AG09319 (cell line): ENCODE data around the gene UBFD1.
"Not testable (repeated sequence)": the region's sequence is repeated elsewhere in the genome, so short reads cannot be mapped to it uniquely, and the experiment has no call there.

Experiments
- DNase-seq: peaks from one replicate; pipeline ENCODE4 v3.0.0-alpha.2; 2010; ENCODE audit warnings: low read depth; ENCODE audit errors: extremely low read depth
- TF ChIP-seq, protein P1 (sequence below): IDR thresholded peaks from 2 replicates; pipeline ENCODE4 v1.5.1; 2011; ENCODE audit warnings: low read depth, mild to moderate bottlenecking, inconsistent platforms, low read length, moderate library complexity

The UBFD1 gene, protein sequence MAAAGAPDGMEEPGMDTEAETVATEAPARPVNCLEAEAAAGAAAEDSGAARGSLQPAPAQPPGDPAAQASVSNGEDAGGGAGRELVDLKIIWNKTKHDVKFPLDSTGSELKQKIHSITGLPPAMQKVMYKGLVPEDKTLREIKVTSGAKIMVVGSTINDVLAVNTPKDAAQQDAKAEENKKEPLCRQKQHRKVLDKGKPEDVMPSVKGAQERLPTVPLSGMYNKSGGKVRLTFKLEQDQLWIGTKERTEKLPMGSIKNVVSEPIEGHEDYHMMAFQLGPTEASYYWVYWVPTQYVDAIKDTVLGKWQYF

DNA sequence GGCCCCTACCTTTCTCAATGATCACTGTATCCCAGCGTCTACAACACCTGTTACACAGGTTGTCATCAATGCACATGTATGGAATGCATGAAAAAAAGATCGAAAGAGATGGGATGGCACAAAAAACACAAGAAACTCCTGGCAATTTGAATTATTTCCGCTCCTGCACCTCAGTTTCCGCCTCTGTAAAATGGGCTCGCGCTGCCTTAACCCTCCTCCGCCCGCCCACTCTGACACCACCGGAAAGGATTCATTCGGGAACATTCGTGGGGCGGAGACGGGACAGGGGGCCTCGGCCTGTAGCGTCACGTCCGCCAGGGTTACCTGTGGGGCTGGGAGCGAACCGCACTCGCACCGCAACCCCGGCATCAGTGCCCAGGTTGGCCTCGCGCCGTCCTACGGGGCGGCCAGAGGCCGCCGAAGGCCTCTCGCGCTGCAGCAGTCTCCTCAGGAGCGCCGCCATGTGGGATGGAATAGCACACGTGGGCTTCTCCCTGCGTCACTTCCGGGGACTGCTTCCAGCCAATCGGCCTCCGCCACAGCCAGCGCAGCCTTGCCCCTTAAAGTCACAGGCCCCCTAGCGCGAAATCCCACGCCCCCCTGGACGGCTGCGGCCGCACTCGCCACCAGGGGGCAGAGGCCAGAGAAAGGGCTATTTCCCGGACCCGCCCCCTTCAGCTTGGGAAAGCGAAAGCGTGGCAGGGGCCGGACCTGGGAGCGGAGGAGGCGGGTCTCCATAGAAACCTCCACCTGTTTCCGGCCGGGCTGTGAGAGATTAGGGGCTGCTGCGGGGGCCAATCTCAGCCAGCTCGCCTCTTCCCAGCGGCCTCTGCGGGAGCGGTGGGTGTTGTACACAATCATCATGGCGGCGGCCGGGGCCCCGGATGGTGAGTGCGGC is at the start of gene UBFD1, which contains the start of gene EARS2:
Gene UBFD1, plus strand, starts transcription at position 847 of the 898 bp plus-strand sequence. Its CDS starts 16 bp downstream, at position 863.
Gene EARS2, minus strand, starts transcription at position 470 of the 898 bp plus-strand sequence. Its CDS starts 7 bp downstream, at position 463.
- TF ChIP-seq, protein P1, sequence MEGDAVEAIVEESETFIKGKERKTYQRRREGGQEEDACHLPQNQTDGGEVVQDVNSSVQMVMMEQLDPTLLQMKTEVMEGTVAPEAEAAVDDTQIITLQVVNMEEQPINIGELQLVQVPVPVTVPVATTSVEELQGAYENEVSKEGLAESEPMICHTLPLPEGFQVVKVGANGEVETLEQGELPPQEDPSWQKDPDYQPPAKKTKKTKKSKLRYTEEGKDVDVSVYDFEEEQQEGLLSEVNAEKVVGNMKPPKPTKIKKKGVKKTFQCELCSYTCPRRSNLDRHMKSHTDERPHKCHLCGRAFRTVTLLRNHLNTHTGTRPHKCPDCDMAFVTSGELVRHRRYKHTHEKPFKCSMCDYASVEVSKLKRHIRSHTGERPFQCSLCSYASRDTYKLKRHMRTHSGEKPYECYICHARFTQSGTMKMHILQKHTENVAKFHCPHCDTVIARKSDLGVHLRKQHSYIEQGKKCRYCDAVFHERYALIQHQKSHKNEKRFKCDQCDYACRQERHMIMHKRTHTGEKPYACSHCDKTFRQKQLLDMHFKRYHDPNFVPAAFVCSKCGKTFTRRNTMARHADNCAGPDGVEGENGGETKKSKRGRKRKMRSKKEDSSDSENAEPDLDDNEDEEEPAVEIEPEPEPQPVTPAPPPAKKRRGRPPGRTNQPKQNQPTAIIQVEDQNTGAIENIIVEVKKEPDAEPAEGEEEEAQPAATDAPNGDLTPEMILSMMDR = peak; percentile 87
- DNase-seq = peak; percentile 96

DNA sequence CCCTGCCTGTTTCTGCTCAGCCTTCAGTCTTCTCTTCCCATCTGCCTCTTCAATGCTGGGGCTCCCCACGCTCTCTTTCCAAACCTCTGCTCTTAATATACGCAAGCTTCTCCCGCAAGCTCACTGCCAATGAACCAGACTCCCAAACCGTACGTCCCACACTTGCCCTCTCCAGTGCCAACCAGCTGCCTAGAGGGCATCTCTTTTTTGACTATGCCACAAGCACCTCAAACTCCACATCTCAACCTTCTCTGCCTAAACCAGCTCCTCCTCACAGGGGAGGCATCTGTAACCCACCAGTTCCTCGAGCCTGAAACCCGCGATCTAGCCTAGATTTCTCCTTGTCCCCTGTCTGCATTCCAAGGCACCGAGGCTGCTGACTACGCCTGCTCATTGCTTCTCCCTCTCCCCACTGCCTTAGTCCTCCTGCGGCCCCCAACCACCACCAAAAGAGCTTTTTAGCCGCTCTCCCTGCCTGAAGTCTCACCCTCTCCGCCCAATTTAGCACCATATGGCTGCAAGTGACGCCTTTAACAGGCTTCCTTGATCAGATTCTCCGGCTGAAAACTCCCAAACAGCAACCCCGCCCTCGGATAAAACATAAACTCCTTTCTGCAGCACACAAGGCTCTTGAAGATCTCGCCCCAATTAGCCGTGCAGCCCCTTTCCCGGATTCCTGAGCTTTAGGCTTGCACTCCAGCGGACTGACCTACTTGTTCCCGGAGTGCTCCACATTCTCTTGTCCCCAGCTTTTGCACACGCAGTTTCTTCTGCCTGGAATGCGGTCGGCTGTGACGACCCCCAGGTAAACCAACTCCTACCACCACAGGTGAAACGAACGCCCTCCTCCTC is 48.7 kb upstream of the UBFD1 start:
- TF ChIP-seq, protein P1 = no peak
- no peak for DNase-seq

DNA sequence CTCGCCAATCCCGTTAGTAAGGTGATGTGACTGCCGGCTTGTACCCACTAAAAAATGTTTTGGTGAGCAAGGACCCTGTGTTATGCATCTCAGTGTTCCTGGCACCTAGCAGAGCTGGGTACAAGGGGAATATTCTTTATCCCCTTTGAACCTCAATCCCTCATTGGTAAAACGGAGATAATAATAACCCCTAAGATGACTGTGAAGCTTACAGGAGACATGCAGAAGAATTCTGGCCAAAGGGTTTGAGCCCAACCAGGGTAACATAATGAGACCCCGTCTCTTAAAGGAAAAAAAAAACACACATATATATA is 48.1 kb upstream of the UBFD1 start:
- TF ChIP-seq, protein P1 = no peak
- DNase-seq = no peak

DNA sequence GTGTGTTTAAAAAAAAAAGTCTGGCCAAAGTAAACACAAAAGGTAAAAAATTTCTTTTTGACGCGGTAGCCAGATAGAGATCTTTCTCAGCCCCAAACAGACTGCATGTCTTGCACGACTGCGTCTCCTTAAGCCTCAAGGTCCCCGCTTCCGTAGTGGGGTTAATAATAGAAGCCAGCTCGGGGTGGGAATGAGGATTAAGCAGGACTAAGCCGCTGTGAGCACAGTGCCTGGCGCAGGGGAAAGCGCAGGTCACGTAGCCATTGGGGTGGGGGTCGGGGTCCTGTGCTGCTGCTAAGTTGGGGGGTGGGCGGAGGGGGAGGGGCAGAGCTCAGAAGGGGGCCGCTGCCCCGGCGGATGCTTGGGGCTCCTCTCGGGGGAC is 47.8 kb upstream of the UBFD1 start:
- DNase-seq = no peak
- TF ChIP-seq, protein P1 = no peak

DNA sequence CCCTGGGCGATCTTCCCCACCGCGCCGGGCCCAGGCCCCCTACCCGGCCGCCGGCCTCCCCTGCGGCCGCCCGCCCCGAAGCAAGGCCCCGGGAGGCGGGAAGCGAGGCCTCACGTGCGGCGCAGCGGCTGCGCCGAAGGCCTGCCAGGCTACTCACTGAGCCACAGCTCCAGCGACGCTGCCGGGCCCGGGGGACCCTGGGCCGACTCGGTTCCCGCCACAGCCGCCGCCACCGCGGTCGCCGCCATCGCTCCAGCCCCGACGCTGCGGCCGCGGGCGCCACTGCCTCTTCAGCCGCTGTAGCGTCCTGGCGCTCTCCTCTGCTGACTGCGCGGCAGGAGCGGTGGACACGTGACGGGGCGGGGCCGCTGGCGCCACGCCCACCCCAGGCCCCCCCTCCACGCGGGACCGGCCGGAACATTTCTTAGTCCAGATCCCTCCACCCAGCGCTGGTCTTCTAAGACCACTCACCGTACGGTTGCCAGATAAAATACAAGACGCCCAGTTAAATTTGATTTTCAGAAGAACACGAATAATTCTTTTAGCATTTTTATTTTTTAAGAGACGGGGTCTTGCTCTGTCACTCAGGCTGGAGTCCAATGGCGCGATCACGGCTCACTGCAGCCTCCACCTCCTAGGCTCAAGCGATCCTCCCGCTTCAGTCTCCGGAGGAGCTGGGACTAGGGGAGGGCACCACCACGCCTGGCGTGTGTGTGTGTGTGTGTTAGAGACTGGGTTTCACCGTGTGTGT is 47.2 kb upstream of the UBFD1 start, which contains the start of gene GGA2:
Gene GGA2, minus strand, starts transcription at position 331 of the 751 bp plus-strand sequence. Its CDS starts 83 bp downstream, at position 248.
- TF ChIP-seq, protein P1 = no peak
- DNase-seq = peak; percentile 35

DNA sequence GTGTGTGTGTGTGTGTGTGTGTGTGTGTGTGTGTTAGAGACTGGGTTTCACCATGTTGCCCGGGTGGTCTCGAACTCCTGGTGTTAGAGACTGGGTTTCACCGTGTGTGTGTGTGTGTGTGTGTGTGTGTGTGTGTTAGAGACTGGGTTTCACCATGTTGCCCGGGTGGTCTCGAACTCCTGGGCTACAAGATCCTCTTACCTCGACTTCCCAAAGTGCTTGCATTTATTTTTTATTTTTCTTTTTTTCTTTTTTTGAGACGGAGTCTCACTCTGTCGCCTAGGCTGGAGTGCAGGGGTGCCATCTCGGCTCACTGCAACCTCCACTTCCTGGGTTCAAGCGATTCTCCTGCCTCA is 46.6 kb upstream of the UBFD1 start:
- DNase-seq = not testable (repeated sequence)

DNA sequence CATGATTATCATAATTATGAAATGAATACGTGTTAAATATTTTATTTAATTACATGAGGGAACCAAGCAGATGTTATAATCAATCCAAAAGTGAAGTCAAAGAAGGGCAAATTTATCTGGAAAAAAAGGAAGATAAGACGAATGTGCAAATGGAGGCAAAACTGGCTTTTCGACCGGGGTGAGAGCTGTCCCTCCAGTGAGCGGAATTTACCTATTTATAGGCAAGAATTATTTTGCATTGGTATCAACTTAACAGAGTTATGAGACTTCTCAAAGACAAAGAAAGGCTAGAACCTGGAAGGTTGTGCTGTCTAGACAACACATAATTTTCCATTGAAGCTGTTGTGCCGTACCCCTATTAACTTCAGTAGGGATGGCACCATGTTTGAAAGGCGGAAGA is 45.8 kb upstream of the UBFD1 start:
- no peak for DNase-seq
- TF ChIP-seq, protein P1 = no peak
